Subcutaneous abdominal adipose tissue (tissue), 5 donors: ENCODE measurements around the gene TMEM217.

Experiments used
- H3K27ac ChIP-seq: one replicate; pipeline ENCODE4 v1.7.0; 2013; ENCODE audit warnings: low read depth, mild to moderate bottlenecking, inconsistent platforms, low read length, moderate library complexity
- H3K27me3 ChIP-seq, 5 donors: one replicate each; pipeline ENCODE4 v1.7.0; 2013; ENCODE audit warnings: low read length in 5 of 5, inconsistent platforms in 1 of 5; ENCODE audit not compliant: control insufficient read depth in 5 of 5, insufficient read depth in 4 of 5
- H3K36me3 ChIP-seq, 5 donors: one replicate each; pipeline ENCODE4 v1.7.0; 2013; ENCODE audit warnings: low read length in 5 of 5; ENCODE audit not compliant: control insufficient read depth in 5 of 5, insufficient read depth in 5 of 5
- H3K4me1 ChIP-seq, 5 donors: one replicate each; pipeline ENCODE4 v1.7.0; 2013; ENCODE audit warnings: low read length in 5 of 5, mild to moderate bottlenecking in 3 of 5, moderate library complexity in 1 of 5; ENCODE audit not compliant: control insufficient read depth in 5 of 5, insufficient read depth in 5 of 5
- H3K4me3 ChIP-seq, 5 donors: one replicate each; pipeline ENCODE4 v1.7.0; 2013; ENCODE audit warnings: low read length in 5 of 5, low read depth in 1 of 5
- H3K9ac ChIP-seq, 5 donors: one replicate each; pipeline ENCODE4 v1.7.0; 2013; ENCODE audit warnings: low read length in 5 of 5, mild to moderate bottlenecking in 4 of 5, moderate library complexity in 3 of 5
- H3K9me3 ChIP-seq, 5 donors: one replicate each; pipeline ENCODE4 v1.7.0; 2013; ENCODE audit warnings: low read length in 5 of 5; ENCODE audit not compliant: control insufficient read depth in 5 of 5
- donor health status: healthy.
- donor health status: healthy.
- donor health status: healthy.
- donor health status: healthy.
- donor health status: healthy.

TMEM217 gene

DNA sequence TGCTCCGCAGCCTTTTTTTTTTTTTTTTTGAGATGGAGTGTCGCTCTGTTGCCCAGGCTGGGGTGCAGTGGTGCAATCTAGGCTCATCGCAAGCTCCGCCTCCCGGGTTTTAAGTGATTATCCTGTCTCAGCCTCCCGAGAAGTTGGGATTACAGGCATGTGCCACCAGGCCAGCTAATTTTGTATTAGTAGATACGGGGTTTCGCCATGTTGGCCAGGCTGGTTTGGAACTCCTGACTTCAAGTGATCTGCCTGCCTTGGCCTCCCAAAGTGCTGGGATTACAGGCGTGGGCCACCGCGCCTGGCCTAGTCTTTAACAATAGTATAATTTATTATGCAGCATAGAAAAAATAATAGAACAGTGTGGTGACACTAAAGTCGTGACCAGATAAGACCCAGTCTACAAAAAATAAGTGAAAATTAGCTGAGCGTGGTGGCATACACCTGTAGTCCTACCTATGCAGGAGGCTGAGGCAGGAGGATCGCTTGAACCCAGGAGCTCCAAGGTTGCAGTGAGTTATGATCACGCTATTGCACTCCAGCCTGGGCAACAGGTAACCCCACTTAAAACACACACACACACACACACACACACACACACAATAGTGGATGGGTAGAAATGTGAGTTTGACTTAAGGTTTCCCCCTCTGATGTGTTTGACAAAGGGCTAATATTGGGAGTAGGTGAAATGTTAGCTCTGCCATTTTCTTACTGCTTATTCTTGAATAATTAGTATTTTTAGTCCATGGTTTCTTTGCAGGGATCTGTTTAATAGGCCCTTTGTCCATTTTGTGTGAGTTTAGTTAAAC, 81.5 kb downstream of the TMEM217 start:
- Histone ChIP-seq H3K36me3 (peaks cover 17 to 36% (median 35%) of the 10 kb centered on the region in 5 donors), H3K27ac (peak overlapping the region; percentile 7), H3K27me3 (no peaks in the 10 kb centered on the region), H3K9me3 (no peaks in the 10 kb centered on the region), H3K9ac (no peak overlapping the region), H3K4me3 (no peak overlapping the region), H3K4me1 (peaks cover 0 to 42% (median 33%) of the 10 kb centered on the region in 5 donors)

DNA sequence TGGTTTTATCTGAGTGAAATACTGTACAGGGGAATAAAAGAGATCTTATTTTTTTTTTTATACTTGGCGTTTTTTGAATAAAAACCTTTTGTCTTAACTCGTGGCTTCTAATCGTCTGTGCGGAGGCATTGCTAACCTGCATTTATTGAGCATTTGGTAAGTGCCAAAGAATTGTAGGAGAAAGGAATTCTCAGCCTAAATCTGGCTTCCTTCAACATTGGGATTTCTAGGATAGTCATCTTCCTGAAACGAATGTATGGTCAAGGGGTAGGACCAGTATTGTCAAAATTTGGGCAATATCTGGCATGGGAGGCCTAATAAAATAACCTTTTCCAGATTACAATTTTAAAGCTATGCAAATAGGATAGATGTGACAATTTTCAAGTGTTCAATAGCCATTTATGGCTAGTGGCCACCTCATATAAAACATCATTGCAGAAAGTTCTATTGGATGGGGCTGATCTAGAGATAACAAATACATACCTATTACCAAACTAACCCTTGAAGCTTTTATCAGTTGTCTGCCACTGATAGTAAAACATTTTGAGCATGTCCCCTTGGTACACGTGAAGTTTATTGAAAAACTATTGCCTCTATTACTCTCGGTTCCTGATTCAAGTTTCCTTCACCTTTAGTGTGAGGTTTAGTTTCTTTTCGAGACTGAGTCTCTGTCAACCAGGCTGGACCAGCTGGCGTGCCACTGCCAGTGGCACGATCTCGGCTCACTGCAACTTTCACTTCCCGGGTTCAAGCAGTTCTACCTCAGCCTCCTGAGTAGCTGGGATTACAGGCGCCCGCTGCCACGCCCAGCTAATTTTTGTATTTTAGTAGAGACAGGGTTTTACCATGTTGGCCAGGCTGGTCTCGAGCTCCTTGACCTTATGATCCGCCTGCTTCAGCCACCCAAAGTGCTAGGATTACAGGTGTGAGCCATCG, 82.3 kb downstream of the TMEM217 start:
- peaks cover 0 to 50% (median 37%) of the 10 kb centered on the region in 5 donors for H3K4me1 ChIP-seq

DNA sequence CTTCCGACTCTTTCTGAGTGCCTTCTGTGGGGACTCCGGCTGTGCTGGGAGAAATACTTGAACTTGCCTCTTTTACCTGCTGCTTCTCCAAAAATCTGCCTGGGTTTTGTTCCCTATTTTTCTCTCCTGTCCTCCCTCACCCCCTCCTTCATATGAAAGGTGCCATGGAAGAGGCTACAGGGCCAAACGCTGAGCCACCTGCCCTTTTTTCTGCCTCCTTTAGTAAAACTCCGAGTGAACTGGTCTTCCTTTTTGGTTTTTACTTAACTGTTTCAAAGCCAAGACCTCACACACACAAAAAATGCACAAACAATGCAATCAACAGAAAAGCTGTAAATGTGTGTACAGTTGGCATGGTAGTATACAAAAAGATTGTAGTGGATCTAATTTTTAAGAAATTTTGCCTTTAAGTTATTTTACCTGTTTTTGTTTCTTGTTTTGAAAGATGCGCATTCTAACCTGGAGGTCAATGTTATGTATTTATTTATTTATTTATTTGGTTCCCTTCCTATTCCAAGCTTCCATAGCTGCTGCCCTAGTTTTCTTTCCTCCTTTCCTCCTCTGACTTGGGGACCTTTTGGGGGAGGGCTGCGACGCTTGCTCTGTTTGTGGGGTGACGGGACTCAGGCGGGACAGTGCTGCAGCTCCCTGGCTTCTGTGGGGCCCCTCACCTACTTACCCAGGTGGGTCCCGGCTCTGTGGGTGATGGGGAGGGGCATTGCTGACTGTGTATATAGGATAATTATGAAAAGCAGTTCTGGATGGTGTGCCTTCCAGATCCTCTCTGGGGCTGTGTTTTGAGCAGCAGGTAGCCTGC, 83.2 kb downstream of the TMEM217 start:
- H3K36me3 ChIP-seq: peaks cover 17 to 39% (median 35%) of the 10 kb centered on the region in 5 donors
- peaks cover 0 to 54% (median 37%) of the 10 kb centered on the region in 5 donors for H3K4me1 ChIP-seq
- peak overlapping the region; percentile 96 for H3K27ac ChIP-seq
- no peaks in the 10 kb centered on the region for H3K9me3 ChIP-seq
- H3K27me3 ChIP-seq: no peaks in the 10 kb centered on the region
- peak overlapping the region in 3 of 5 donors; percentile 13 to 98 (median 30) for H3K4me3 ChIP-seq
- peak overlapping the region in 4 of 5 donors; percentile 26 to 97 (median 68) for H3K9ac ChIP-seq

More for the DNA sequence above, 82.3 kb downstream of the TMEM217 start:
- Histone ChIP-seq H3K4me3 (no peak overlapping the region), H3K9me3 (no peaks in the 10 kb centered on the region), H3K9ac (peak overlapping the region in 1 of 5 donors; percentile 95), H3K27me3 (no peaks in the 10 kb centered on the region), H3K27ac (no peak overlapping the region), H3K36me3 (peaks cover 17 to 39% (median 35%) of the 10 kb centered on the region in 5 donors)

DNA sequence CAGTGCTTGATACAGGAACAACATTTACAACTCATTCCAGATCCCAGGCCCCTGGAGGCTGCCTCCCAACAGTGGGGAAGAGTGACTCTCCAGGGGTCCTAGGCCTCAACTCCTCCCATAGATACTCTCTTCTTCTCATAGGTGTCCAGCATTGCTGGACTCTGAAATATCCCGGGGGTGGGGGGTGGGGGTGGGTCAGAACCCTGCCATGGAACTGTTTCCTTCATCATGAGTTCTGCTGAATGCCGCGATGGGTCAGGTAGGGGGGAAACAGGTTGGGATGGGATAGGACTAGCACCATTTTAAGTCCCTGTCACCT, 83.8 kb downstream of the TMEM217 start:
- peaks cover 0 to 57% (median 37%) of the 10 kb centered on the region in 5 donors for H3K4me1 ChIP-seq
- H3K4me3 ChIP-seq: peak overlapping the region; percentile 13 to 98 (median 91)
- peak overlapping the region; percentile 96 for H3K27ac ChIP-seq
- H3K9me3 ChIP-seq: no peaks in the 10 kb centered on the region
- H3K9ac ChIP-seq: peak overlapping the region in 3 of 5 donors; percentile 42 to 97 (median 95)
- H3K27me3 ChIP-seq: no peaks in the 10 kb centered on the region
- peaks cover 17 to 39% (median 35%) of the 10 kb centered on the region in 5 donors for H3K36me3 ChIP-seq

DNA sequence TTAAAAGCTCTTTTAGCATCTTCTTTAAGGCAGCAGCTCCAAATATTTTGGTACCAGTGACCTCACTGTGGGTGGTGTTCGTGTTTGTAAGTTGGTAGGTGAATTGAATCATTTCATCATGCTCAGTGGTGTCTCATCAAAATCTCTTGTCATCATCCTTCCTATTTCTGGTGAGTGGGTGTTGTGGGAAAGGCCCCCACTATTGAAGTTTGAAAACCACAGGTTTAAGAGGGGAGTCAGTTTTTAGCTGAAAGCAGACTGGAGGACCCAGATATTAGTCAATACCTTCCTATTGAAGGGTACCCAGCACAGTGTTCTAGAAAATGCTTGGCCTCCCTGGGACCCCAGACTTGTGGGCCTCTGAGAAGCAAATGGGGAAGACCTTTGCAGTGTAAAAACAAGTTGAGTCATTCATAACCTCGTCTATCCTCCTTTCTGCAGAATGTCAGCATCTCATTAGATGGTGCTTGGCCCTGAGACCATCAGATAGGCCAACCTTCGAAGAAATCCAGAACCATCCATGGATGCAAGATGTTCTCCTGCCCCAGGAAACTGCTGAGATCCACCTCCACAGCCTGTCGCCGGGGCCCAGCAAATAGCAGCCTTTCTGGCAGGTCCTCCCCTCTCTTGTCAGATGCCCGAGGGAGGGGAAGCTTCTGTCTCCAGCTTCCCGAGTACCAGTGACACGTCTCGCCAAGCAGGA, 84.3 kb downstream of the TMEM217 start:
- Histone ChIP-seq H3K4me1 (peaks cover 2 to 62% (median 41%) of the 10 kb centered on the region in 5 donors), H3K27ac (peak overlapping the region; percentile 96), H3K36me3 (peaks cover 17 to 39% (median 35%) of the 10 kb centered on the region in 5 donors), H3K4me3 (peak overlapping the region; percentile 13 to 98 (median 91)), H3K9ac (peak overlapping the region in 3 of 5 donors; percentile 33 to 97 (median 95)), H3K27me3 (no peaks in the 10 kb centered on the region), H3K9me3 (no peaks in the 10 kb centered on the region)

DNA sequence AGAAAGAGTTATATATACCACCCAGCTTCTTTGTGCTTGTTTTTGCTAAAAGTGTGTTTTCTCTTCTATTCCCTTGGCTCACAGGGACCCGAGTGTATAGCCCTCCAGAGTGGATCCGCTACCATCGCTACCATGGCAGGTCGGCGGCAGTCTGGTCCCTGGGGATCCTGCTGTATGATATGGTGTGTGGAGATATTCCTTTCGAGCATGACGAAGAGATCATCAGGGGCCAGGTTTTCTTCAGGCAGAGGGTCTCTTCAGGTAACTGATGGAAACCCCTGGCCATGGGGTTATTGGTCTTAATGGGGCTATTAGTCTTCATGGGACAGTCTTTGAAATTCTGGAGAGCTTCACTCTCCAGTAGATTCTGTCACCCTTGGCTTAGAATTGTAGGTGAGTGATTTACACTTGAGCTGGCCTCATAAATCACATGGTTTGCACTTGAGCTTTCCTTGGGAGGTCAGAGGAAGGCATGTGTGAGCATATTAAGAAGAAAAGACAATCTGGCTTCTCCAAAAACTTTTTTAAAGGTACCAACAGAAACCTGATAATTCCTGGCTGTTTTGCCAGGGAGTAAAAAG, 84.9 kb downstream of the TMEM217 start:
- Histone ChIP-seq H3K27ac (peak overlapping the region; percentile 96), H3K9ac (peak overlapping the region in 3 of 5 donors; percentile 48 to 97 (median 95)), H3K36me3 (peaks cover 17 to 39% (median 35%) of the 10 kb centered on the region in 5 donors), H3K9me3 (no peaks in the 10 kb centered on the region), H3K4me3 (peak overlapping the region; percentile 91 to 98 (median 94)), H3K27me3 (no peaks in the 10 kb centered on the region), H3K4me1 (peaks cover 6 to 68% (median 48%) of the 10 kb centered on the region in 5 donors)

DNA sequence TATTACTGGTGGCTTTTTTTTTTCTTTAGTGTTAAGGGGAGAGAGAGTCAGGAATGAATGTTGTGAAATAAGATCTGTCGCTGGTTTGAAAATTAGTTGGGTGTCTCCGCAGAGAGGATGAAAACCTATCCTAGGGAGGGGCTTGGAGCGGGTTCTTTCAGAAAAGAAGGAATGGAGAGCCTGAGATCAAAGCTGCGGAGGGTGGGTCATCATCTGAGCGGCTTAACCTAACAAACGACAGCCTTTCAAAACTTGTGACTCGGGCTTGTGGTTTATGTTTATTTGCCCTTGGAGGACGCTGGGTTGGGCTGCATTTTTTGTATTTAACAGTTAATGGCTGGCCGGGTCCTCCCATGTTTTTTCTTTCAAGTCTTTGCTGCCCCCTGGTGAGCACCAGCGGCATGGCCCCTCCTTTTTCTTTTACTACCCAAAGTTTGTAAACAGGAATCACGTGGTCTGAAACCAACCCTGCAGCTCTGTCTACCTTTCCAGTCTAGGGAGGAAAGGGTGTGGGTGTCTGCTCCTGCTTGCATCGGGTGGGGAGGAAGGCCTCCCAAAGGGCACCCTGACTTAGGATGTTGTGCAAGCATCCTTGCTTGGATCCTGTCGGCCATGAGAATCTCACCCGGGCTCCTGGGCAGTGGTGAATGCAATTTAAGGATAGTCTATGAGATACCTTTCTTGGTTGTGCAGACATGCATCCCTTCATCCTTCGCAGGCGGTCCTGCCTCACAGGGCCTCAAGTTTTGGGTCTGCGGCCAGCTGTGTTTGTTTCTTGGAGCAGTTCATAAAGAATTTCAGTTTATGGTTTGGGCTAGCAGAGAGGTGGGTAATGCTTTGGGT, 85.8 kb downstream of the TMEM217 start:
- Histone ChIP-seq H3K36me3 (peaks cover 17 to 39% (median 35%) of the 10 kb centered on the region in 5 donors), H3K4me1 (peaks cover 7 to 64% (median 45%) of the 10 kb centered on the region in 5 donors), H3K9ac (peak overlapping the region; percentile 77 to 97 (median 95)), H3K4me3 (peak overlapping the region; percentile 91 to 98 (median 94)), H3K9me3 (no peaks in the 10 kb centered on the region), H3K27ac (peak overlapping the region; percentile 96), H3K27me3 (no peaks in the 10 kb centered on the region)

DNA sequence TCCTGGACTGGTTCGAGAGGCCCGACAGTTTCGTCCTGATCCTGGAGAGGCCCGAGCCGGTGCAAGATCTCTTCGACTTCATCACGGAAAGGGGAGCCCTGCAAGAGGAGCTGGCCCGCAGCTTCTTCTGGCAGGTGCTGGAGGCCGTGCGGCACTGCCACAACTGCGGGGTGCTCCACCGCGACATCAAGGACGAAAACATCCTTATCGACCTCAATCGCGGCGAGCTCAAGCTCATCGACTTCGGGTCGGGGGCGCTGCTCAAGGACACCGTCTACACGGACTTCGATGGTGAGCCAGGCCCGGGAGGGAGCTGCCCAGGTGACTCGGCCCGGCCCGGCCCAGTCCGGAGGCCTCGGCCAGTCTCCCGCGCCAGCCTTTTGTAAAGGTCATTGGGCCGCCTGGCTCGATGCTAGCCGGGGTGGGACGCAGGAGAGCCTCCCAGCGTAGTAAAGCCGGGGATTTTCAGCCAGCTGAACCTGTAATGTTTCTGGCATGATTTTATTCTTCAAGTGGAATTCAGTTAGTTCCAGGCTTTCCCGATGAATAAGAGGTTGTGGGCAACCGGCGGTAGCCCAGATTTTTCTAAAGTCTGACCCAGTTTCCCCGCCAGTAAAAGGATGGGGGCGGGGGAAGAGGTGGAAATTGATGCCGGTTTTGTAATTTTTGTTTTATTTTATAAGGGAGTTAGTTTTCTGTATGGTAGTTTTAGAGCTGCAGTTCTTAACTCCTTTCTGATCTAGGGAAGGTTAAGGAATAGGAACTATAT, 86.6 kb downstream of the TMEM217 start:
- Histone ChIP-seq H3K4me3 (peak overlapping the region; percentile 91 to 98 (median 94)), H3K36me3 (peaks cover 17 to 39% (median 35%) of the 10 kb centered on the region in 5 donors), H3K9me3 (no peaks in the 10 kb centered on the region), H3K27ac (peak overlapping the region; percentile 96), H3K4me1 (peaks cover 7 to 61% (median 43%) of the 10 kb centered on the region in 5 donors), H3K9ac (peak overlapping the region; percentile 77 to 97 (median 95)), H3K27me3 (no peaks in the 10 kb centered on the region)
